ENCODE measurements around the gene SEC31A. TPM values are rescaled to one million over a fixed set of nuclear protein-coding genes. Genes with fewer than 3 reads are reported as not detected.
A peak's percentile ranks its signal among the peaks of the same experiment; 100 is the strongest.

SEC31A gene
- total RNA-seq, 1 donor, result 523 TPM

DNA sequence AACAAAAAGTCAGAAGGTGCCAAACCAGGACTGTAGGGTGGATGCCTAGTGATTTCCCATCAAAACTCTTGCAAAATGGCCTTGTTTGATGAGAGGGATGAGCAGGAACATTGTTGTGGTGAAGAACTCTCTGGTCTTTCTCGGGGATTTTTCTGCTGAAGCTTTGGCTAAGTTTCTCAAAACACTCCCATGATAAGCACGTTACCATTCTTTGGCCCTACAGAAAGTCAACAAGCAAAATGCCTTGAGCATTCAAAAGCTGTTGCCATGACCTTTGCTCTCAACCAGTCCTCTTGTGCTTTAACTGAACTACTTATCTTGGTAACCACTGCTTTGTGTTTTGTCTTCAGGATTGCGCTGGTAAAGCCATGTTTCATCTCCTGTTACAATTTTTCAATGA, 3.0 kb upstream of the SEC31A start:
- DNase-seq (ENCODE audit: low read depth), result peak; percentile 71
- no peak overlapping the region for H3K4me3 ChIP-seq (ENCODE audit: low read depth, low read length)
- TF ChIP-seq, protein P1, sequence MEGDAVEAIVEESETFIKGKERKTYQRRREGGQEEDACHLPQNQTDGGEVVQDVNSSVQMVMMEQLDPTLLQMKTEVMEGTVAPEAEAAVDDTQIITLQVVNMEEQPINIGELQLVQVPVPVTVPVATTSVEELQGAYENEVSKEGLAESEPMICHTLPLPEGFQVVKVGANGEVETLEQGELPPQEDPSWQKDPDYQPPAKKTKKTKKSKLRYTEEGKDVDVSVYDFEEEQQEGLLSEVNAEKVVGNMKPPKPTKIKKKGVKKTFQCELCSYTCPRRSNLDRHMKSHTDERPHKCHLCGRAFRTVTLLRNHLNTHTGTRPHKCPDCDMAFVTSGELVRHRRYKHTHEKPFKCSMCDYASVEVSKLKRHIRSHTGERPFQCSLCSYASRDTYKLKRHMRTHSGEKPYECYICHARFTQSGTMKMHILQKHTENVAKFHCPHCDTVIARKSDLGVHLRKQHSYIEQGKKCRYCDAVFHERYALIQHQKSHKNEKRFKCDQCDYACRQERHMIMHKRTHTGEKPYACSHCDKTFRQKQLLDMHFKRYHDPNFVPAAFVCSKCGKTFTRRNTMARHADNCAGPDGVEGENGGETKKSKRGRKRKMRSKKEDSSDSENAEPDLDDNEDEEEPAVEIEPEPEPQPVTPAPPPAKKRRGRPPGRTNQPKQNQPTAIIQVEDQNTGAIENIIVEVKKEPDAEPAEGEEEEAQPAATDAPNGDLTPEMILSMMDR (IDR thresholded peaks at IDR 0.05; ENCODE audit: insufficient read depth, low read depth, low read length), result no peak

DNA sequence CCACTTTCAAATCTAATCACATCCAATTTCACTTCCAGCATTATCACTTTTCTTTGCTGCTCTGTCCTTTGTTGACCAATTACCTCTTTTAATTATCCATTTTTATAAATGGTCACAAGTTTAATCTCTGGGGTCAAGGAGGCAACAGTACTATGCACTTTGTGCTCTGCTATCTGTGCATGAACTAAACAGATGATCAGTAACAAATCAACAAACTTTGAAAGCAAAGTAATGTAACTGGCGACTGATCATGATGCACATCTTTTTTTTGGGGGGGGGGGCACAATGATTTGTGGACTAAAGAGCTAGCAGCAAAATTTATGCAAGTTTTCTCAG, 1.5 kb upstream of the SEC31A start:
- no peak overlapping the region for H3K4me3 ChIP-seq (ENCODE audit: low read depth, low read length)
- TF ChIP-seq, protein P1 (IDR thresholded peaks at IDR 0.05; ENCODE audit: insufficient read depth, low read depth, low read length), result no peak
- DNase-seq (ENCODE audit: low read depth), result no peak

DNA sequence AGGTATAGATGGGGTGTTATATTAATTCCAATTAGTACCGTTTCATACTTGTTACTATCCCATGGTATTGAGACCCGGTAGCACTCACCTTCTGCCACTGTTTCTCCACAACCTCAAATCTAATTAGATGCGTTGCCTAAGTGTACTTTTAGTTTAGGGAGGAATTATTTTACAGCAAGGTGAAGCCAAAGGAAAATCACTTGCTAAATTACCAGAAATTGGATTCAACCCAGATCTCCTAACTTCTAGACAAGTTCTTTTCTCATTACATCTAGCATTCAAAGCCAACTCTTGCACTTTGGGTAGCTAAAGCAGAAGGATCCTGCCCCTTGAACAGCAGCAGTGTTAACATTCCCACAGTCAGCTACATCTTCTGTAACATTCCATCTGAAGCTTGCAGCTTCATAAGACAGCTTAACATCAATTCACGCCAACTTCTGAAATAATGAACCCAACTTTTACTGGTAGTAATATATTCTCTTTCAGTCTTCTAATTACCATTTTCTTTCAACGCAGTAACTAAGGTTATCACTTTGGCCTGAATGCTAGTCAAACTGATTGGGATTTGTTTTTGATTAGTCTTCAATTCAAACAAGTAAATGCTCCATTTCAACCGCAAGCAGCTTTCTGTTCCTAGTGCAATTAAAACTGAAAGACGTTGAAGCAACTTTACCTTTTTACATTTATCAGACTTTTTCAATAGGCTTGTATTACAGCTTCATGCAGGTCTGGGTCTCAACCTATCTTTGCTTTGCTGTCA, 934 bp upstream of the SEC31A start:
- TF ChIP-seq, protein P1 (IDR thresholded peaks at IDR 0.05; ENCODE audit: insufficient read depth, low read depth, low read length), result no peak
- peak overlapping the region; percentile 94 for H3K4me3 ChIP-seq (ENCODE audit: low read depth, low read length)
- DNase-seq (ENCODE audit: low read depth), result peak; percentile 53

DNA sequence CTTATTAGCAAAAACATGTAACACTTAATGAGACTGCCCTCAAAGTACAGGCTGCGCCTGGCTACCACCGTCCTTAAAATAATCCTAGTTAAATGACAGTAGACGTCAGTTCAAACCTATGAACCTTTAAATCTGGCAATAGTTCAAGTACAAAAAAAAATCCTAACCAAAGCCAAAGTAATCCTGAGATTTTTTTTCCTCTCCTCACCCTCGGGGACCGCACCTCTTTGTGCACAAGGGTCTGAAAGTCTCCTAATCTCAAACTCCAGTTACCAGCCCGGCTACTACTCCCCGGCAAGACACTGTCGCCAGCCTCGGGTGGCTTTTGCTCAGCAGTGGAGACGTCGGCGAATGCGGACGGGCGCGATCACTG, 439 bp downstream of the SEC31A start:
- no peak for DNase-seq (ENCODE audit: low read depth)
- TF ChIP-seq, protein P1 (IDR thresholded peaks at IDR 0.05; ENCODE audit: insufficient read depth, low read depth, low read length), result no peak

DNA sequence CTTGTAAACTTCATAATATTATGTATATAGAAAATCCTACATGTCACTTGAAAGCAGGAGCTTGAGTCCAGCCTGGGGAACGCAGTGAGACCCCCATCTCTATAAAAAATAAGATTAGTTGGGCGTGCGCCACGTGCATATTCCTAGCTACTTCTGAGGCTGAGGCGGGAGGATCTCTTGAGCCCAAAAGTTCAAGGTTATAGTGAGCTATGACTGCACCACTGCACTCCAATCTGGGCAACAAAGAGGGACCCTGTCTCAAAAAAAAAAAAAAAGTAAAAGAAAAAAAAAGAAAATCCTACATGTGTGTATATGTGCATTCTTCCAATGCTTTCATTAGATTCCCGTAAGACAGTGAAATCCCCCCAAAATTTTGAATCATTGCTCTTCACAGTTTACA, 1.7 kb downstream of the SEC31A start:
- TF ChIP-seq, protein P1 (IDR thresholded peaks at IDR 0.05; ENCODE audit: insufficient read depth, low read depth, low read length), result no peak
- DNase-seq (ENCODE audit: low read depth), result no peak
- H3K4me3 ChIP-seq (ENCODE audit: low read depth, low read length), result peak overlapping the region; percentile 94

More for the DNA sequence above, 439 bp downstream of the SEC31A start:
- peak overlapping the region; percentile 94 for H3K4me3 ChIP-seq (ENCODE audit: low read depth, low read length)

DNA sequence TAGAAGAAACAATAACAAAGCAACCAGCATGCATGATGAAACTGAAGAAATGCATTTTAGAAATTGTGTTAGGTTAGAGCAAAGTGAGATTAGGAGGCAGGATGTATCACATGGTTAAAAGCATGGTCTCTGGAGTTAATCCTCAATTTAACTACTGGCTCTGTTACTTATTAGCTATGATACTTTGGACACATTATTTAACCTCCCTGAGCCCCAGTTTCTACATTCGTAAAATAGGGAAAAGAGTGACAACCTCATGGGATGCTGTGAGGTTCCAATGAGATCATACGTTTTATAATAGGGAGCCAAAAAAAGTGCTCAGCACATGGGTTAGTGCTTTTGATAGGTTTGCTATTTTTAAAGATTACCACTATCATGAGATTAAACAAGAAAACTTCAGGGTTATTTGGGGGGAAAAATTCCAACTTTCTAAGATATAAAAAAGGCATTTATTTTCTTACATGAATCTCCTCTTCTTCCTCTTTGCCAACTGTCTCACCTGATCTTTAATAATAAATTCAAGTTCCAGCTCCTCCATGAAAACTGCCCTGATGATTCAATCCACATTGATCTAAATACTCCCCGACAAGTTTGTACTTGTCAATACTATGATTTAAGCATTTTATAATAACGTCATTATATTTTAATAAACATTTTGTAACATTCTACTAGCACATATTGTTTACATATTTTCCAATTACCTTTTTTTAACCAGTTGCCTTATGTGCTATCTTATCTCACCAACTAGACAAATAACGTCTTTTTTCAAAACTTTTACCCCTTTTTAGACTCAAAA, 4.6 kb downstream of the SEC31A start:
- peak overlapping the region; percentile 94 for H3K4me3 ChIP-seq (ENCODE audit: low read depth, low read length)
- TF ChIP-seq, protein P1 (IDR thresholded peaks at IDR 0.05; ENCODE audit: insufficient read depth, low read depth, low read length), result no peak
- no peak for DNase-seq (ENCODE audit: low read depth)

Measured in fibroblast of villous mesenchyme (primary cell).